ENCODE results near the gene KMT2B. TPM values are rescaled to one million over a fixed set of nuclear protein-coding genes. Genes with fewer than 3 reads are reported as not detected.
"Not testable (repeated sequence)": the region's sequence is repeated elsewhere in the genome, so short reads cannot be mapped to it uniquely, and the experiment has no call there.

The KMT2B gene
- total RNA-seq, 2 experiments from 2014 or later = 65.1 to 67.2 TPM

- Mint-ChIP-seq H3K27ac (no peak overlapping the region), H3K9me3 (no peaks in the 10 kb centered on the region), H3K27me3 (no peaks in the 10 kb centered on the region), H3K4me3 (no peak overlapping the region), H3K36me3 (ENCODE audit: low read depth) (peaks cover 59% of the 10 kb centered on the region), H3K4me1 (peaks cover 18% of the 10 kb centered on the region)
- no peak for DNase-seq
- CTCF ChIA-PET = interaction anchor here (0.7 to 2.9 kb wide), 5 partner anchors 8 to 21 kb away, joined by 3 to 13 read pairs (median 3); partner anchors contain the start of genes IGFLR1, PSENEN and U2AF1L4
- POLR2A ChIA-PET = no interaction called here
Observed at GRCh38 chr19:35723671-35724070, 5.9 kb downstream of the KMT2B start.

GRCh38 chr19:35724132-35724531 is 6.3 kb downstream of the KMT2B start:
- H3K9me3 Mint-ChIP-seq, H3K27ac Mint-ChIP-seq, POLR2A ChIA-PET, H3K27me3 Mint-ChIP-seq, DNase-seq, H3K4me3 Mint-ChIP-seq: not testable (repeated sequence)
- peaks cover 63% of the 10 kb centered on the region for H3K36me3 Mint-ChIP-seq (ENCODE audit: low read depth)
- peaks cover 13% of the 10 kb centered on the region for H3K4me1 Mint-ChIP-seq
- CTCF ChIA-PET = interaction anchor here (2.9 kb wide), 1 partner anchor 13 kb away, joined by 13 read pairs; no protein-coding TSS in a partner anchor

GRCh38 chr19:35724560-35724959 is 6.8 kb downstream of the KMT2B start:
- ChIA-PET CTCF (interaction anchor here (2.9 kb wide), 1 partner anchor 12 kb away, joined by 13 read pairs; no protein-coding TSS in a partner anchor), POLR2A (no interaction called here)
- Mint-ChIP-seq H3K36me3 (ENCODE audit: low read depth) (peaks cover 66% of the 10 kb centered on the region), H3K4me3 (no peak overlapping the region), H3K27me3 (no peaks in the 10 kb centered on the region), H3K27ac (no peak overlapping the region), H3K4me1 (peaks cover 9% of the 10 kb centered on the region), H3K9me3 (no peaks in the 10 kb centered on the region)
- no peak for DNase-seq

- CTCF ChIA-PET = interaction anchor here (2.9 kb wide), 1 partner anchor 11 kb away, joined by 13 read pairs; no protein-coding TSS in a partner anchor
- no peak overlapping the region for H3K4me3 Mint-ChIP-seq
Observed at GRCh38 chr19:35725216-35725861, 7.5 kb downstream of the KMT2B start.

GRCh38 chr19:35727053-35727955 is 9.5 kb downstream of the KMT2B start:
- ChIA-PET CTCF (interaction anchor here (0.8 to 2.4 kb wide), 7 partner anchors 10 to 93 kb away, joined by 3 to 11 read pairs (median 4); partner anchors contain the start of gene LIN37), POLR2A (no interaction called here)
- Mint-ChIP-seq H3K4me3 (no peak overlapping the region), H3K4me1 (no peaks in the 10 kb centered on the region), H3K9me3 (no peaks in the 10 kb centered on the region), H3K27me3 (no peaks in the 10 kb centered on the region), H3K36me3 (ENCODE audit: low read depth) (peaks cover 70% of the 10 kb centered on the region), H3K27ac (no peak overlapping the region)
- DNase-seq = no peak

More at GRCh38 chr19:35725216-35725861, 7.5 kb downstream of the KMT2B start:
- H3K9me3 Mint-ChIP-seq = no peaks in the 10 kb centered on the region
- H3K36me3 Mint-ChIP-seq (ENCODE audit: low read depth) = peaks cover 69% of the 10 kb centered on the region
- H3K4me1 Mint-ChIP-seq = peaks cover 6% of the 10 kb centered on the region
- no peak overlapping the region for H3K27ac Mint-ChIP-seq
- POLR2A ChIA-PET = no interaction called here
- no peak for DNase-seq
- H3K27me3 Mint-ChIP-seq = no peaks in the 10 kb centered on the region

- no peak overlapping the region for H3K4me3 Mint-ChIP-seq
- CTCF ChIA-PET = interaction anchor here (0.8 to 2.4 kb wide), 5 partner anchors 9 to 92 kb away, joined by 4 to 11 read pairs (median 7); partner anchors contain the start of gene LIN37
- no peaks in the 10 kb centered on the region for H3K9me3 Mint-ChIP-seq
- no peak overlapping the region for H3K27ac Mint-ChIP-seq
- no peaks in the 10 kb centered on the region for H3K27me3 Mint-ChIP-seq
- no peak for DNase-seq
- H3K4me1 Mint-ChIP-seq = no peaks in the 10 kb centered on the region
- POLR2A ChIA-PET = no interaction called here
- peaks cover 65% of the 10 kb centered on the region for H3K36me3 Mint-ChIP-seq (ENCODE audit: low read depth)
Observed at GRCh38 chr19:35727956-35728706, 10.3 kb downstream of the KMT2B start.

GRCh38 chr19:35729021-35729420 is 11.2 kb downstream of the KMT2B start:
- no peaks in the 10 kb centered on the region for H3K27me3 Mint-ChIP-seq
- peaks cover 63% of the 10 kb centered on the region for H3K36me3 Mint-ChIP-seq (ENCODE audit: low read depth)
- ChIA-PET POLR2A (no interaction called here), CTCF (interaction anchor here (1.2 to 2.4 kb wide), 4 partner anchors 8 to 35 kb away, joined by 4 to 11 read pairs (median 9); partner anchors contain the start of gene LIN37)
- H3K4me3 Mint-ChIP-seq = no peak overlapping the region
- no peak overlapping the region for H3K27ac Mint-ChIP-seq
- no peaks in the 10 kb centered on the region for H3K4me1 Mint-ChIP-seq
- no peak for DNase-seq
- H3K9me3 Mint-ChIP-seq = no peaks in the 10 kb centered on the region

GRCh38 chr19:35729763-35730162 is 12.0 kb downstream of the KMT2B start:
- H3K27me3 Mint-ChIP-seq = no peaks in the 10 kb centered on the region
- ChIA-PET CTCF (interaction anchor here (0.8 to 2.3 kb wide), 2 partner anchors 10 to 11 kb away, joined by 3 to 11 read pairs; no protein-coding TSS in a partner anchor), POLR2A (no interaction called here)
- no peaks in the 10 kb centered on the region for H3K4me1 Mint-ChIP-seq
- no peak overlapping the region for H3K4me3 Mint-ChIP-seq
- no peak for DNase-seq
- no peak overlapping the region for H3K27ac Mint-ChIP-seq
- no peaks in the 10 kb centered on the region for H3K9me3 Mint-ChIP-seq
- H3K36me3 Mint-ChIP-seq (ENCODE audit: low read depth) = peaks cover 67% of the 10 kb centered on the region

GRCh38 chr19:35730326-35730725 is 12.5 kb downstream of the KMT2B start:
- Mint-ChIP-seq H3K4me1 (no peaks in the 10 kb centered on the region), H3K4me3 (no peak overlapping the region), H3K27me3 (no peaks in the 10 kb centered on the region), H3K36me3 (ENCODE audit: low read depth) (peaks cover 64% of the 10 kb centered on the region), H3K27ac (no peak overlapping the region), H3K9me3 (no peaks in the 10 kb centered on the region)
- CTCF ChIA-PET = interaction anchor here (0.8 kb wide), 1 partner anchor 12 kb away, joined by 3 read pairs; no protein-coding TSS in a partner anchor
- DNase-seq = no peak
- POLR2A ChIA-PET = no interaction called here

- H3K27me3 Mint-ChIP-seq = no peaks in the 10 kb centered on the region
- no peak overlapping the region for H3K27ac Mint-ChIP-seq
- H3K36me3 Mint-ChIP-seq (ENCODE audit: low read depth) = peaks cover 54% of the 10 kb centered on the region
- ChIA-PET POLR2A (no interaction called here), CTCF (no interaction called here)
- H3K4me3 Mint-ChIP-seq = no peak overlapping the region
- no peak for DNase-seq
- peaks cover 2% of the 10 kb centered on the region for H3K4me1 Mint-ChIP-seq
- no peaks in the 10 kb centered on the region for H3K9me3 Mint-ChIP-seq
Observed at GRCh38 chr19:35731353-35731752, 13.6 kb downstream of the KMT2B start.

- peaks cover 5% of the 10 kb centered on the region for H3K4me1 Mint-ChIP-seq
- H3K27me3 Mint-ChIP-seq = no peaks in the 10 kb centered on the region
- no peak overlapping the region for H3K27ac Mint-ChIP-seq
- DNase-seq = no peak
- H3K4me3 Mint-ChIP-seq = no peak overlapping the region
- no peaks in the 10 kb centered on the region for H3K9me3 Mint-ChIP-seq
- CTCF ChIA-PET = interaction anchor here (0.7 to 0.9 kb wide), 2 partner anchors 9 kb away, joined by 3 read pairs; no protein-coding TSS in a partner anchor
- POLR2A ChIA-PET = no interaction called here
- H3K36me3 Mint-ChIP-seq (ENCODE audit: low read depth) = peaks cover 53% of the 10 kb centered on the region
Observed at GRCh38 chr19:35731779-35732405, 14.1 kb downstream of the KMT2B start.

Data from activated CD4-positive, alpha-beta T cell treated with anti-CD3 and anti-CD28 coated beads, Interleukin-2, amount 10 ng/mL, durations not matched to agents 7 days and 5 days (primary cell).